Aortic smooth muscle cell (primary cell): ENCODE results near the gene CHERP. TPM values are rescaled to one million over a fixed set of nuclear protein-coding genes. Genes with fewer than 3 reads are reported as not detected.

Experiments used
- total RNA-seq: library from RNA; depleted of rRNA; stranded (reverse); fragments of >200 nt; gene quantifications from 2 replicates; pipeline ENCODE4 v1.2.3, GENCODE V29; 2014

The CHERP gene
- total RNA-seq = 3.6 and 7.0 TPM in 2 replicates

GRCh38 chr19:16542045-16542909 lies at the start of gene CHERP:
Gene CHERP, minus strand, starts transcription at chr19:16542437. Its CDS starts 59 bp downstream, at chr19:16542378.

GRCh38 chr19:16572332-16573211 lies 30.3 kb upstream of the CHERP start, which contains the start of gene SLC35E1:
Gene SLC35E1, minus strand, starts transcription at chr19:16572415. Its CDS starts 51 bp downstream, at chr19:16572364.

GRCh38 chr19:16495982-16496612 lies 46.1 kb downstream of the CHERP start, which contains the start of the genes C19orf44 and CALR3:
Gene C19orf44, plus strand, starts transcription at chr19:16496394. Its CDS starts 4,399 bp downstream, at chr19:16500793.
Gene CALR3, minus strand, starts transcription at chr19:16496167. Its CDS starts 38 bp downstream, at chr19:16496129.

Other genes with a start within 250 kb of the CHERP start
- gene KLF2, start 217.6 kb downstream of the CHERP start, total RNA-seq = 3.2 and 12.9 TPM in 2 replicates
- 6.5 and 7.2 TPM in 2 replicates for gene EPS15L1, start 70.5 kb downstream of the CHERP start, total RNA-seq
- gene CALR3, start 46.3 kb downstream of the CHERP start, total RNA-seq = 0.06 TPM in 1 of 2 replicates, not detected in the other
- gene C19orf44, start 46.0 kb downstream of the CHERP start, total RNA-seq = 1.8 and 3.0 TPM in 2 replicates
- gene SLC35E1, start 30.0 kb upstream of the CHERP start, total RNA-seq = 21.1 and 21.3 TPM in 2 replicates
- gene MED26, start 85.8 kb upstream of the CHERP start, total RNA-seq = 3.7 and 4.0 TPM in 2 replicates
- gene SMIM7, start 117.7 kb upstream of the CHERP start, total RNA-seq = 64.1 and 80.5 TPM in 2 replicates
- gene TMEM38A, start 118.7 kb upstream of the CHERP start, total RNA-seq = 5.4 and 5.9 TPM in 2 replicates
- under 0.01 TPM in 1 of 2 replicates, not detected in the other for gene NWD1, start 177.4 kb upstream of the CHERP start, total RNA-seq